NCI-H226 (cell line): Measurements from ENCODE around the gene ARHGAP22.
A peak's percentile ranks its signal among the peaks of the same experiment; 100 is the strongest.
"Not testable (repeated sequence)": the region's sequence is repeated elsewhere in the genome, so short reads cannot be mapped to it uniquely, and the experiment has no call there.

Experiments
- DNase-seq: peaks from one replicate; pipeline ENCODE4 v3.0.0-alpha.2; 2015

ARHGAP22 gene

DNA sequence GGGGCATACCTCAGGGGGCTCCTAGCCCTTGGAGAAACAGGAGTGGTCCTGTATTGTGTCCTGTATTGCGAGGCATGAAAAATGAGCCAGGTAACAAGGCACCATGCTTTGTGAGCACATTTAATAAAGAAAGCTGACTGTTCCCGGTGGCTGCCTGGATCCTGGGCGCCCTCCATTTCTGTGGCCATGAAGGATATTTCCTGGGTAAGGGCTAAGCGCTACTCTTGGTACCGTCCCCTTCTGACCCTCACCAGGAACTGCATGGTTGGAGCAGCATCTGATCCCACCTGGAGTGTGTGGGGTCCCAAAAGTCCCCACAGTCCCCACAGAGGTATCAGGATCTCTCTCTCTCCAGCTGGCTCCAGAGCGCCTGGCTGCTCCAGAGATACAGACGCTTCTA is 158.9 kb downstream of the ARHGAP22 start:
- no peak for DNase-seq

DNA sequence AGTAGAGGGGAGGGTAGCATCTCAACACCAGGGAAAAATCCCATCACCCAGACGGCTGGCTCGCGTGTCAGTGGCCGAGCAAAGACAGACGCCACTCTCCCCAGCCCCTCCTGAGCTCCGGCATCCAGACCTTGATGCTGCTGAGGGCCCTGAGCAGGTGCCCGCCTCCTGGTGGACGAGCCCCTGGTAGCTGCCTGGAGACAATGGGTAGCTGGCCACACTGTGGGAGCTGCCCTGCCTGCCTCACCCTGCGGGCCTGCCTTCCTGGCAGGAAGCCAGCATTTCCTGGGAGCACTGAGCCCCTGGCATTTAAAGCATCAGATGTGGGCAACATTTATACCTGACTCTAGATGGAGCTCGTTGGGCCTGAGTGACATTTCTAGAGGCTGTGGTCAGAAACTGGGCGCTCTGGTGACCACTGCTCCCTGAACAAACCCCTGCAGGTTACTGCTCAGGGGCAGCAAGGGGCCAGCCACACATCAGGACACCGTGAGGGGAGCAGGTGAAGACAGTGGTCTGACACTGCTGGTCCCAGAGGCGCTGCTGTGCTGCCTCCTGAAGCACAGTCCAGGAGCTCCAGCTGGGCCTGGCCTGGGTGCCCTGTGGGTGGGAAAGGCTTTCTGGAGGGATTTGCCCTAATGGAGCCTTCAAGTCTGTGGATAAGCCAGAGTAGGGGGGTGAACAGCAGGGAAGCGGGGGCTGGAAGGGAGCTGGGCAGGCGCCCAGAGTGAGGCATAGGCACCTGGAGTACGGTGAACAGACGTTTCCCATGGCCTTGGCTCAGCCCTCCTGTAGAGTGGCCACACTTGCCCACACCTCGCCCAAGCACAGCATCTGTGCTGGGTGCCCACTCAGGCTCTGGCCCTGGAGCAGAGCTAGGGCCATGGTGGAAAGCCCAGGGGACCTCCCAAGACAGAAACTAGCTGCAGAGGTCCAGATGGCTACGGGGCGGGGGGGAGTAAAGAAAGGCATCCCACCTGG is 159.7 kb downstream of the ARHGAP22 start:
- peak; percentile 74 for DNase-seq

DNA sequence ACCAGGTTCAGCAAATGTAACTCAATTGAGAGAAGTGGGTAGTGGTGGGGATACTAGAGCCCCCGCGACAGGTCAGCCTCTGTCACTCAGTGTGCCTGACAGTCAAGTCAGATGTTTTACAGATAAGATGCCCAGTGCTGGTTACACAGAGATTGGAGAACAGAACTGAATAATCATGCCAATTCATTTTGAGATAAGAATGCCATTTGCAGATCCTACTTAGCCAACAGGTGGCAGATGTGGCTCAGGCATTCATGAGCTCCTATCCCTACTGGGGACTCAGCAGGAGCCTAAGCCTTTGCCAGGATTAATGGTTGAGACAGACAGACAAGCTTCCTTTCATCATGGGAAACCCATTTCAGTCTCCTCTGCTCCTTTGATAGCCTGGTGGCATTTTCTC is 160.6 kb downstream of the ARHGAP22 start:
- peak; percentile 30 for DNase-seq

DNA sequence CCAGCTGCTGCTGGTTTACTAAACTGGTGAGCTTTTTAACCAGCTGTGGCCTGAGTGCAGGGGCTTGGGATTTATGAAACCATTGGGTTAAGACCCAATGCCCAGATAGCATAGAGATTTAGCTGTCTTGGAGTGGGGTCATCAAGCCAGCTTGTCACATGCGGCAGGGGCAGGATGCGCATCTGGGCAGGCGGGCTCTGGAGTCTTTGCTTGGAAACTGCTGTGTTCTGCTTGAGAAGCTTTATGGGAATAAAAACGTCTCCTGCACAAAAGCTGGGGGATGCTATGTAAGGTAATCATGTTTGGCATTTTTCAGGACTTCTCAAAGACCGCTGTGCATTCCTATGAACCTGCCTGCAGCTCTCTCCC is 162.1 kb downstream of the ARHGAP22 start:
- DNase-seq: no peak

DNA sequence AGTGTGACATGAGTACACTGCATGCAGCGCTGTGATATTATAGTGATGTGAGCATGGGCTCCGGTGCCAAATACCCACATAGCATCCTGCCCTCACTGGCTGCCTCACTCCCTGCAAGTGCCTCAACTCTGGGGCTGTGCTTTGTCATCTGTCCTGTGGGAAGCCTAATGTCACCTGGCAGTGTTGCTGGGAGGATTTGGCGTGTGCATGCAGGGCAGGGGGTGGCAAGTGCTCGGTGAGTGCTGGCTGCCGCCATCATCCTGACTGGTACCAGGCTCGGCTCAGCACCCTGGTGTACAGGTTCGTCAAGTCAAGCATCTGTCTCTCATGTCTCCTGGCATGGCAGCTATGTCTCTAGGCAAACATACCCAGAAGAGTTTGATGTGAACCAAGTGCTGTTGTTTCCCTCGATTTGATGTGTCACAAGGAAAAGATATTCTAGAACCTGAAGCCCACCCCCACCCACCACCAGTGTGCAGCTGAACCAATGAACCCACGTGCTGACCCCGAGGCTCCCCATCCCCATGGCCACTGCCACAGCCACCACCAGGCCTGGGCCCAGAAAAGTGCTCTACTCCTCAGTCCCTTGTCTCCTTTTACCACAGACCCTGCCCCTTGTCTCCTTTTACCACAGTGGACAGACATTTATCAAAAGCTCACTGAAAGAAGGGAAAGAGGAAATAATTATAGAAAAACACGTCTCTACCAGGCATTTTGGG is 162.6 kb downstream of the ARHGAP22 start:
- no peak for DNase-seq

DNA sequence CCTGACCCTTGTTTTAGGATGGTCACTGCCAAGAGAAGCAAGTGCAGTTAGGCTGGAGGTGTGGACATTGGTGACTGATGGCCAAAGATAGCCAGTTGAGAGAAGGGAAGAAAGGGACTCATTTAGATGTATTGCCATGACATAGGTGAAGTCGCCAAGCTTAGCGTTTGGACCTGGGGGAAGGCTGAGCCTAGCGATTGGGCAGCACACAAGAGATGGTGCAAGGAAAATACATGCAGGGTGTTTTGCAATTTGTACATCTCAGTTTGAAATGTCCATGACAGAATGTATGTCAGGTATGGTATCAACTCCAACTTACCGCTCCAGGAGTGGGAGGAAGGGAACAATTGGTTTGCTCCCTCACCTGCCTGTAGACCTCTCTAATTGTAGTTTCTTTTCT is 164.1 kb downstream of the ARHGAP22 start:
- no peak for DNase-seq

DNA sequence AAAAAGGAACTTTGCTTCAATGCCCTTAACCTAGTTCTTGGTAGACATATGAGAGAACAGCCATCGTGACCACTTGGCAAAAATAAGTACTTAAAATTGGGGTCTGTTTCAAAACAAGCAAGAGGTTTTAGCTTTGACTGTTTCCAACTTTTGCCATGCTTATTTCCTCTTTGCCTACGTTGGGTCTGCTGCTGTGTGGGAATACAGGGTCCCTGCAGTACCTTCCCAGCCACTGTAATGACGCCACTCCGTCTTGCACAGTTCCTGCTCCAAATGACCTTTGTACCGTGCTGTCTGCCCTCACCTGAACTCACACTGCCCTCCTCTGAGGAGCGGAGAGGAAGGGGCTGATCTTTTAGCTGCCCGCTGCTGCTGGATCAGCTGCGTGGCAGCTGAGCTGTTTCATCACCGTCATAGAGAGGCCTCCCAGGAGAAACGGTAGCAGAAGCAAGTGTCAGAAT is 165.3 kb downstream of the ARHGAP22 start:
- DNase-seq: no peak

DNA sequence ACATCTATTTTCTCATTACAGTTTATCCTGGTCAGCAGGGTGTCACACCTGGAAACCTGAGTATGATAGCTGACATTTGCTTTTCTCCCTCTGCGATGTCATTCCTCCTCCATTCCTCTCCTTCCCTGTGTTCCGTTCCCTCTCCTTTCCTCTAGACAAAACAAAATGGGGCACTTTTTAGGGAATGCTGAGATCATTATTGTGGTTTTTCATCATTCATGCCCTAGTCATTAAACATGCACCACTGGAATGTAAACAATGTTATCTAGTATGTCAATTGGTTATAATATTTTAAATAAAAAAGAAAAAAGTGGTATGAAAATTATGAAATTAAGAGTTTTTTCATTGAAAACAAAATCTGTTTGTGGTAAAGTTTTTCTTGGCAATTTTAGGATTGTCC is 165.8 kb downstream of the ARHGAP22 start:
- peak; percentile 47 for DNase-seq

DNA sequence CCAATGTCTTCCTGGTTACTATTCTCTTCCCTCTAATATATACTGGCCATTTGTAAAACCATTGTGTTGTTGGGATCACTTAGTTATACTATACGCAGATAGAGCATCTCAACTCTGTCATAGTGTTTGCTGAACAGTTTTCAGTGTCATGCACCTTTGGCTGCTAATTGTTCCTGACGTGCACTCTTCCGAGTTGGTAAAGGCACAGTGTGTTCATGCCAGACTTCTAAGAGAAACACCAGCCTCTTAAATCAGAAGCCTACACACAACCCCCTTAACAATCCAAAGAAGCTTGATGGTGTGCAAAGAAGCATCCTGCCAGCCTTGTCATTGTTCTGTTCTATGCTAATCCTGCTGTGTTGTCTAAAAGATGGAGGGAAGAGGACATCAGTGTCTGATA is 167.3 kb downstream of the ARHGAP22 start:
- no peak for DNase-seq

DNA sequence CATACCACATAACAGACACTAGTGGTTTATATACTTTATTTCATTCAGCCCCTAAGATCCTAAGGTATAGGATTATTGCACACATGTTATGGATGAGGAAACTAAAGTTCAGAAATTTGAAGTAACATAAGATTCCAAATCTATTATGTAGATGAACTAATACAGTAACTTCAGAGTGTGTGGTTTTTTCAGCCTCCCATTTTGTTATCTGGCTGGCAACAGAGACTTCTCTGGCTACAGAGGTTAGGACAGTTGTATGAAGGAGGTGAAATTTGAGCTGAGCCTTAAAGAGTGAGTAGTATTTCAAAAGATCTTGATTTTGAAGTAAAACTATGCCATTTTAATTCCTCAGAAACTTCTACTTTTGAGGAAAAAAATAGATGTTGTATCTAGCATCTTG is 173.0 kb downstream of the ARHGAP22 start:
- DNase-seq: no peak

DNA sequence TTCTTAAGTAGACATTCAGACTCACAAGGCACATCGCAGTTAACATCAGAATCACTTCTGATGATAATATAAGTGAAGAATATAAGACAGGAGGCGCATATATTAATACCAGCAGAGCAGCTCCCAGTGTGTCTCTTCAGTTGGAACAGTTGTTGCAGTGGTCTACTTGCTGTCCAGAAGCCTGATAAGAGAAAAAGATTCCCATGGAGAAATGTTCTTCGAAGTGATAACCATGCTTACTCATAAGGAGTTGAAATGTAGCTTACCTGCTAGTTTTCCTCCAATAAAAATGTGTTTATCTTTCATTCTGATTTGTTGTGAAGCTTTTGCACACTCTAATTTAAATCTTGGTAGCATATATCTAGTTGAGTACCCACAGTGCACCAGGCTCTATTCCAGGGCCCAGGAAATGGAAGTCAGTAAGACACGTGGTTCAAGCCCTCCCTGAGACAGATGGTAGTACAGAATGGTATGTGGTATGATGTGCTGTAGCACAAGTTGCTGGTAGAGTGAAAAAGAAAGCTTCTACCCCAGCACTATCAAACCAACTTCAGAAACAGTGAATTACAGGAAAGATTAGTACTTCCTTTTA is 174.4 kb downstream of the ARHGAP22 start:
- no peak for DNase-seq

DNA sequence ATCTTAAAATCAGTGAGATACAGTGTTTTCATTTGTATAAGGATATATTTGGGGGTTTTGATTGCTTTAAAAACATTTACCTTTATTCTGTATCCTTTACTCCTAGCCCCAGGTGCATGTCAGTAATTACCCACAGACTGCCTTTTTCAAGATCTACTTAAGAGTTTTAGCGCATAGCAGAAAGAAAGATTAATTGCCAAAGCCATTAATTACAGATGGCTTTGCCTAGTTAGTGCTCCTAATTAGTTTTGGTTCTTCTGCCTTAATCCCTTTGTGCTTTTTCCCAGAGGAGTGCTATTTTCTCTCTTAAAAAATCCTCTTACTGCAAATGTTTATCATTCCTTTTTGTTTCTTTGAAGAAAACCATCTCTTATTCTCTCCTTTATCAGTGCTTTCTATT is 175.6 kb downstream of the ARHGAP22 start:
- no peak for DNase-seq

DNA sequence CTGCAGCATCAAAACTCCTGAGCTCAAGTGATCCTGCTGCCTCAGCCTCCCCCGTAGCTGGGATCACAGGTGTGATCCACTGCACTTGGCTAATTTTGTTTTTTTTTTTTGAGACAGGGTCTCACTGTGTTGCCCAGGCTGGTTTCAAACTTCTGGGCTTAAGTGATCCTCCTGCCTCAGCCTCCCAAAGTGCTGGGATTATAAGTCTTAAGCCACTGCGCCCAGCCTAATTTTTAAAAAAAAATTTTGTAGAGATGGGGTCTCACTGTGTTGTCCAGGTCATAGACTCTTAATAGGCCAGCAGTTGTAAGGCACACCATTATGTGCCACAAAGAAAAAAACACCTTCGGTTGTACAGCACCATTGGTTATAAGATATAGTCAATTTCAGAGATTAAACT is 176.0 kb downstream of the ARHGAP22 start:
- no peak for DNase-seq

DNA sequence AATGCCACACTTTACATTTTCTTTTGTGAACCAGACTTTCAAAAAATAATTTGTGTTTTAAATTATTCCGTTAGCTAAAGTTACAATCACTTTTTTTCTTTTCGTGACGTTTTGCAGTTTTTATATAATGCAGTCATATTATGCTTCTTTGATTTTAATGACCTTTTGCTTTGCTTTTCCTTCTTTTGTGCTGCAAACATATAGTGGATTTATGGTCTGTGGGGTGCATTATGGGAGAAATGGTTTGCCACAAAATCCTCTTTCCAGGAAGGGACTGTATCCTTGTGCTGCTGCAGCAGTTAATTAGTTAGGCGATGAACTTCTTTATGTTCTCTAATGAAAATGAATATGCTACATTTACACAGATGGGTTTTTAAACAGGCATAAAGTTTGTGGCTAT is 181.0 kb downstream of the ARHGAP22 start:
- no peak for DNase-seq

DNA sequence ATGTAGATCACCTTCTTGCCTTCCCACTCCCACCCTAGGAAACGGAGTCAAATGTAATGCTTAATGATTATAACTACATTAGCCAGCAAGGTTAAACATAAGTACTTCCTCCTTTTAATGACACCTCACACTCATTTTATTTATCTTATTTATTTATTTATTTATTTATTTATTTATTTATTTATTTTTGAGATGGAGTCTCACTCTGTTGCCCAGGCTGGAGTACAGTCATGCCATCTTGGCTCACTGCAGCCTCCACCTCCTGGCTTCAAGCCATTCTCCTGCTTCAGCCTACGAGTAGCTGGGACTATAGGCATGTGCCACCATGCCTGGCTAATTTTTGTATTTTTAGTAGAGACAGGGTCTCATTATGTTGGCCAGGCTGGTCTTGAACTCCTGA is 183.0 kb downstream of the ARHGAP22 start:
- not testable (repeated sequence) for DNase-seq

DNA sequence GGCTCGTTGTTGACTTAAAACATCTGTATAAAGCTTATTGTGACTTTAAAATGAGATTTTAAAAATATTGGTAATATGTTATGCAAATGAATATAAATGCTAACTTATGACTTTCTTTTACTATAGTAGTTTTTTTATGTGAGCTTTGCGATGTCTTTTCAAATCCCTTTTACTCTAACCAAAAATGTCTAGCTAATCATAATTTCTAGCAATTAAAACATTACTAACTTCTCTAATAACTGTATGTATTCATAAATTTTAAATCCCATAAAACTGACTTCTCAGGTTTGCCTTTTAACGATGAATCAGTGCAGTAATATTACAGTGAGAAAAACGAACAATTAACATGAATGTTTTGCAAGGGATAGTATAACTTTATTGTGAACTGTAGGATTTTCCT is 185.2 kb downstream of the ARHGAP22 start:
- no peak for DNase-seq

DNA sequence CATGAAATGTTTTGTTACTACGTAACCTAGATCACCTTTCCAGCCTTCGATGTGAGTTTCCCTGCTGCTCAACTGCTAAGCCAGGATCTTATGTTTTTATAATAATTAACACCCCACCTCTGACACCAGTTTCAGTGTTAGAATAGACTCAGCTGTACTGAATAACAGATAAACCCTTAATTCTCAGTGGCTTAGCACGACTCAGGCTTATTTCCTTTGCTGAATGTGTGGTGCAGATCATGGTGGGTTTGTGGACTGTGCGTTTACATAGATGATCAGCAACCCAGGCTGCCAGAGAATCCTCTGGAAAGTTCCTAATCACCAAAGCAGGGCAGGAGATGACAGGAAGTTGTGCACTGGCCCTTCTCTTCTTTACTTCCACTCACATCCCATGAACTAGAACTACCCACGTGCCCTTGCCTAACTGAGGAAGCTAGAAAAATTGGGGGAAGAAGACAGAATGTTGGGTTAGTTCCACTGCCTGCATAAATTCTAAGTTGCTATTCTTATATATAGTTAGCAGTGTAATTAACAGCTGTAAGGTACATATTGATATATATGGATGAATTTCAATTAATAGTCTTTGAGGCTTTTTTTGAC is 186.6 kb downstream of the ARHGAP22 start:
- DNase-seq: no peak

DNA sequence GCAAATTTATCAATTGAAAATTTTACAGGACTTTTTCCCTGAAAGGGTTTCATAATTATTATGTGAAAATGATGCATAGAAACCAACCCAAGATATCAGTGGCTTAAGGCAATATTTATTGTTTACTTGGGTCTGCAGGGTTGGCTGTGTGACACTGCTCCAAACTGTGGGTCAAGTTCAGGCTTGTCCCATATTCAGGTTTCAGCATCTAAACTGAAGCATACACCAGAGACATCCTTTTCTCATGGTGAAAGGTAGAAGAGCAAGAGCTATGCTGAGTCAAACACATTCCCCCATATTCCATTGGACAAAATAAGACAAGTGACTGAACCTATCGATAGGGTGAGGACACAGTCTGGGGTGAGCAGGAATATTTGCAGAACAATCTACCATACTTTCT is 187.5 kb downstream of the ARHGAP22 start:
- DNase-seq: no peak

DNA sequence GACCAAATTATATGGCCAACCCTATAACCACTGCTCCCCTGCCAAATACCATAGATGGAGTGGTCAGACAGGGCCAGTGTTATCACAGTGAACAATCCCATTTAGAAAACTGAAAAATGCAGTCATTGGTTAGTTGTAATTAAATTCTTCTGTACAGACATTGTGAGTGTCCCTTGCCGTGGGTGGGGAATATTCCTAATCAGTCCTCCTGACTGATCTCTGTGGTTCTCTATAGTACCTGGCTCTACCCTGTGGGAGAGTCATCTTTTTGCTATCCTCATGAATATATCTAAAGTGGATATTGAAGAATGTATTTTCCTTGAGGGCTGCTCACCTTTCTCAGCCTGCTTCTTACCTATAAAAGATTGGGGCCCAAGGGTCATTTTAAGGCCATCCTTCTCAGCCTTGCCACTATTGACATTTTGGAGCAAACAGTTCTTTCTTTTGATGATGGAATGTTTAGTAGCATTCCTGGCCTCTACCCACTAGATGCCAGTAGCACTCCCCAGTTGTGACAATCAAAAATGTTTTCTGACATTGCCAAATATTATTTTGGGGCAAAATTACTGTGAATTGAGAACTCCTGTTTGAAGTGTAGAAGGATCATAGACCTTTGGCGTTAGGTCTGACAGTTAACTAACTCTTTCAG is 188.2 kb downstream of the ARHGAP22 start:
- no peak for DNase-seq

DNA sequence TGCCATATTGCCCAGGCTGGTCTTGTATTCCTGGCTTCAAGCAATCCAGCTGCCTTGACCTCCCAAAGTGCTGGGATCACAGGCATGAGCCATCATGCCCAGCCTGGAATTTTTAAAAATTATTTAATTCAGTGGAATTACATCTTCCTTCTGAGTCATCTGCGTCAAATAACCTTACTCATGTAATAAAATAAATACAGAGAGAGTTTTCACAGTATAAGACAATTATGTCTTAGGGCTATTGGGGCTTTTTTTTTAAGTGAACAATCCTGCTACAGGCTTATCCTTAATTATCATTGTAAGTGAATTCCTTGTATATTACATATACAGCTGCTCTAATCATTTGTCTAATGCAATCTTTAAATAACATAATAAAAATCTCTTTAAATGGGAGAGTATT is 190.1 kb downstream of the ARHGAP22 start:
- no peak for DNase-seq

DNA sequence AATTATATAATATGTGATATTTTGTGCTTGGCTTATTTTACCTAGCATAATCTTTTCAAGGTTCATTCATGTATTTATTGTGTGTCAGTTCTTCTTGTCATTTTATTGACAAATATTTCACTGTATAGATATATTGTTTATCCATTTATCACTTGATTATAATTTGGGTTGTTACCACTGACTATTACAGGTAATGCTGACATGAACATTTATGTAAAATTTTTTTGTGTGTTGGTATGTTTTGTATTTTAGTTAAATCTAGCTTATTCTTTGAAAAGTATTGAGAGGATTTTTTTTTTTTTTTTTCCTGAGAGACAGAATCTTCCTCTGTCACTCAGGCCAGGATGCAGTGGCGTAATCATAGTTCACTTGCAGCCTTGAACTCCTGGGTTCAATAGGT is 190.7 kb downstream of the ARHGAP22 start:
- DNase-seq: no peak

DNA sequence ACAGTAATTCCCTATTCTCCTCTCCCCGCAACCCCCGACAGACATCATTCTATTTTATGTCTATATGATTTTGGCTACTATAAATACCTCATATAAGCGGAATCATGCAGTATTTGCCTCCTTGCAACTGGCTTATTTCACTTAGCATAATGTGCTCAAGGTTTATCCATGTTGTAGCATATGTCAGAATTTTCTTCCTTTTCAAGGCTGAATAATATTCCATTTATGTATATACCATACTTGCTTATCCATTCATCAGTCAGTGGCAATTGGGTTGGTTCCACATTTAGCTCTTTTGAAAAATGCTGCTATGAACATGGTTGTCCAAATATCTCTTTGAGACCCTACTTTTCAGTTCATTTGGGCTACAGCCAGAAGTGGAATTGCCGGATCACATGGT is 191.9 kb downstream of the ARHGAP22 start:
- DNase-seq: no peak

DNA sequence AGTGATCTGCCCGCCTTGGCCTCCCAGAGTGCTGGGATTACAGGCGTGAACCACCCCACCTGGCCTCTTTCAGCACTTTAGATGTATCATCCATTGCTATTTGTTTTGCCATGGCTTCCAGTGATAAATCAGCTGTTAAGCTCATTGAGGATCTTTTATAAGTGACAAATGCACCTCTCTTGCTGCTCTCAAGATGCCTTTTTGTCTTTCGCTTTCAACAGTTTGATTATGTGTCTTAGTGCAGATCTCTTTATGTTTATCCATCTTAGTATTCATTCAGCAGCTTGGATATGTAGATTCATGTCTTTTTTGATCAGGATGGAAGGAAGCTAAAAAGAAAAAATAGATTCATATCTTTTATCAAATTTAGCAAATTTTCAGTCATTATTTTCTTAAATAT is 192.8 kb downstream of the ARHGAP22 start:
- DNase-seq: no peak
